ENCODE data around the gene ERVH48-1. TPM values are rescaled to one million over a fixed set of nuclear protein-coding genes. Genes with fewer than 3 reads are reported as not detected.
A peak's percentile ranks its signal among the peaks of the same experiment; 100 is the strongest.
"Not testable (repeated sequence)": the region's sequence is repeated elsewhere in the genome, so short reads cannot be mapped to it uniquely, and the experiment has no call there.

The ERVH48-1 gene
- 0.09 TPM for polyA plus RNA-seq (2013, experiment 1 of 2; ENCODE audit: insufficient read length)
- 0.04 TPM for polyA plus RNA-seq (2013, experiment 2 of 2; ENCODE audit: insufficient read length)

- DNase-seq, result peak; percentile 5
These were observed at the start of gene ERVH48-1 for GRCh38 chr21:42925114-42925926. Gene ERVH48-1 (minus strand): TSS chr21:42925630. CDS start chr21:42919006, 6,624 bp downstream.

- peak; percentile 99 for DNase-seq
These were observed 48.8 kb upstream of the ERVH48-1 start, which contains the start of gene PKNOX1 for GRCh38 chr21:42973991-42974831. Gene PKNOX1 (plus strand): TSS chr21:42974562. CDS start chr21:43004382, 29,820 bp downstream.

GRCh38 chr21:42973309-42973990 lies 48.0 kb upstream of the ERVH48-1 start:
- no peak for DNase-seq

GRCh38 chr21:42971897-42972275 lies 46.5 kb upstream of the ERVH48-1 start:
- DNase-seq, result no peak

- DNase-seq, result no peak
These were observed 45.7 kb upstream of the ERVH48-1 start for GRCh38 chr21:42970946-42971653.

- DNase-seq, result no peak
These were observed 43.8 kb upstream of the ERVH48-1 start for GRCh38 chr21:42969193-42969600.

GRCh38 chr21:42967616-42968015 lies 42.2 kb upstream of the ERVH48-1 start:
- DNase-seq, result not testable (repeated sequence)

GRCh38 chr21:42965211-42965560 lies 39.8 kb upstream of the ERVH48-1 start:
- no peak for DNase-seq

- no peak for DNase-seq
These were observed 39.2 kb upstream of the ERVH48-1 start for GRCh38 chr21:42964546-42965210.

GRCh38 chr21:42964086-42964485 lies 38.7 kb upstream of the ERVH48-1 start:
- DNase-seq, result no peak

- no peak for DNase-seq
These were observed 37.1 kb upstream of the ERVH48-1 start for GRCh38 chr21:42962380-42963007.

- DNase-seq, result no peak
These were observed 34.3 kb upstream of the ERVH48-1 start for GRCh38 chr21:42959728-42960127.

GRCh38 chr21:42958122-42958521 lies 32.7 kb upstream of the ERVH48-1 start:
- DNase-seq, result not testable (repeated sequence)

GRCh38 chr21:42956824-42957630 lies 31.6 kb upstream of the ERVH48-1 start:
- no peak for DNase-seq

GRCh38 chr21:42951193-42951592 lies 25.8 kb upstream of the ERVH48-1 start:
- not testable (repeated sequence) for DNase-seq

GRCh38 chr21:42949094-42949755 lies 23.8 kb upstream of the ERVH48-1 start:
- not testable (repeated sequence) for DNase-seq

- no peak for DNase-seq
These were observed 16.8 kb upstream of the ERVH48-1 start for GRCh38 chr21:42942244-42942643.

- DNase-seq, result no peak
These were observed 16.3 kb upstream of the ERVH48-1 start for GRCh38 chr21:42941696-42942085.
